ENCODE measurements around the gene PBRM1. TPM values are rescaled to one million over a fixed set of nuclear protein-coding genes. Genes with fewer than 3 reads are reported as not detected.

The PBRM1 gene
- total and polyA plus RNA-seq, 2 of the 13 experiments (the other 11 are each of a cell fraction or from before 2014, with no cell fraction given): 10.9 to 33.2 TPM

GRCh38 chr3:52685285-52685708, 416 bp downstream of the PBRM1 start (continued):
- TF ChIP-seq ZNF839 (CRISPR knock-in tag; IDR thresholded peaks at IDR 0.05; ENCODE audit: borderline replicate concordance): no peak
- TF ChIP-seq ZNF3 (CRISPR knock-in tag; IDR thresholded peaks at IDR 0.05): no peak
- TF ChIP-seq, protein P1, sequence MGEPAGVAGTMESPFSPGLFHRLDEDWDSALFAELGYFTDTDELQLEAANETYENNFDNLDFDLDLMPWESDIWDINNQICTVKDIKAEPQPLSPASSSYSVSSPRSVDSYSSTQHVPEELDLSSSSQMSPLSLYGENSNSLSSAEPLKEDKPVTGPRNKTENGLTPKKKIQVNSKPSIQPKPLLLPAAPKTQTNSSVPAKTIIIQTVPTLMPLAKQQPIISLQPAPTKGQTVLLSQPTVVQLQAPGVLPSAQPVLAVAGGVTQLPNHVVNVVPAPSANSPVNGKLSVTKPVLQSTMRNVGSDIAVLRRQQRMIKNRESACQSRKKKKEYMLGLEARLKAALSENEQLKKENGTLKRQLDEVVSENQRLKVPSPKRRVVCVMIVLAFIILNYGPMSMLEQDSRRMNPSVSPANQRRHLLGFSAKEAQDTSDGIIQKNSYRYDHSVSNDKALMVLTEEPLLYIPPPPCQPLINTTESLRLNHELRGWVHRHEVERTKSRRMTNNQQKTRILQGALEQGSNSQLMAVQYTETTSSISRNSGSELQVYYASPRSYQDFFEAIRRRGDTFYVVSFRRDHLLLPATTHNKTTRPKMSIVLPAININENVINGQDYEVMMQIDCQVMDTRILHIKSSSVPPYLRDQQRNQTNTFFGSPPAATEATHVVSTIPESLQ (CRISPR knock-in tag; conservative IDR thresholded peaks at IDR 0.05): no peak
- peak; percentile 47 for TF ChIP-seq ETV5 (CRISPR knock-in tag; IDR thresholded peaks at IDR 0.05; ENCODE audit: borderline replicate concordance)
- no peak for TF ChIP-seq ZXDC (CRISPR knock-in tag; IDR thresholded peaks at IDR 0.05)
- TF ChIP-seq, protein P2, sequence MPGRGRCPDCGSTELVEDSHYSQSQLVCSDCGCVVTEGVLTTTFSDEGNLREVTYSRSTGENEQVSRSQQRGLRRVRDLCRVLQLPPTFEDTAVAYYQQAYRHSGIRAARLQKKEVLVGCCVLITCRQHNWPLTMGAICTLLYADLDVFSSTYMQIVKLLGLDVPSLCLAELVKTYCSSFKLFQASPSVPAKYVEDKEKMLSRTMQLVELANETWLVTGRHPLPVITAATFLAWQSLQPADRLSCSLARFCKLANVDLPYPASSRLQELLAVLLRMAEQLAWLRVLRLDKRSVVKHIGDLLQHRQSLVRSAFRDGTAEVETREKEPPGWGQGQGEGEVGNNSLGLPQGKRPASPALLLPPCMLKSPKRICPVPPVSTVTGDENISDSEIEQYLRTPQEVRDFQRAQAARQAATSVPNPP (CRISPR knock-in tag; IDR thresholded peaks at IDR 0.05): 0 out of 2 replicates have a peak, but pooled peaks have one; percentile 2
- TF ChIP-seq, protein P3, sequence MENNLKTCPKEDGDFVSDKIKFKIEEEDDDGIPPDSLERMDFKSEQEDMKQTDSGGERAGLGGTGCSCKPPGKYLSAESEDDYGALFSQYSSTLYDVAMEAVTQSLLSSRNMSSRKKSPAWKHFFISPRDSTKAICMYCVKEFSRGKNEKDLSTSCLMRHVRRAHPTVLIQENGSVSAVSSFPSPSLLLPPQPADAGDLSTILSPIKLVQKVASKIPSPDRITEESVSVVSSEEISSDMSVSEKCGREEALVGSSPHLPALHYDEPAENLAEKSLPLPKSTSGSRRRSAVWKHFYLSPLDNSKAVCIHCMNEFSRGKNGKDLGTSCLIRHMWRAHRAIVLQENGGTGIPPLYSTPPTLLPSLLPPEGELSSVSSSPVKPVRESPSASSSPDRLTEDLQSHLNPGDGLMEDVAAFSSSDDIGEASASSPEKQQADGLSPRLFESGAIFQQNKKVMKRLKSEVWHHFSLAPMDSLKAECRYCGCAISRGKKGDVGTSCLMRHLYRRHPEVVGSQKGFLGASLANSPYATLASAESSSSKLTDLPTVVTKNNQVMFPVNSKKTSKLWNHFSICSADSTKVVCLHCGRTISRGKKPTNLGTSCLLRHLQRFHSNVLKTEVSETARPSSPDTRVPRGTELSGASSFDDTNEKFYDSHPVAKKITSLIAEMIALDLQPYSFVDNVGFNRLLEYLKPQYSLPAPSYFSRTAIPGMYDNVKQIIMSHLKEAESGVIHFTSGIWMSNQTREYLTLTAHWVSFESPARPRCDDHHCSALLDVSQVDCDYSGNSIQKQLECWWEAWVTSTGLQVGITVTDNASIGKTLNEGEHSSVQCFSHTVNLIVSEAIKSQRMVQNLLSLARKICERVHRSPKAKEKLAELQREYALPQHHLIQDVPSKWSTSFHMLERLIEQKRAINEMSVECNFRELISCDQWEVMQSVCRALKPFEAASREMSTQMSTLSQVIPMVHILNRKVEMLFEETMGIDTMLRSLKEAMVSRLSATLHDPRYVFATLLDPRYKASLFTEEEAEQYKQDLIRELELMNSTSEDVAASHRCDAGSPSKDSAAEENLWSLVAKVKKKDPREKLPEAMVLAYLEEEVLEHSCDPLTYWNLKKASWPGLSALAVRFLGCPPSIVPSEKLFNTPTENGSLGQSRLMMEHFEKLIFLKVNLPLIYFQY (CRISPR knock-in tag; IDR thresholded peaks at IDR 0.05; ENCODE audit: borderline replicate concordance): peak; percentile 66; the same call in 1 of the 2 replicates
- no peak for TF ChIP-seq SKI (IDR thresholded peaks at IDR 0.05; ENCODE audit: partially characterized antibody)
- TF ChIP-seq SIN3A (IDR thresholded peaks at IDR 0.05; ENCODE audit: borderline replicate concordance, low read depth, low read length): peak; percentile 74; the same call in 1 of the 2 replicates
- TF ChIP-seq CHCHD3 (CRISPR knock-in tag; IDR thresholded peaks at IDR 0.05): no peak
- TF ChIP-seq SP5 (CRISPR knock-in tag; IDR thresholded peaks at IDR 0.05; ENCODE audit: borderline replicate concordance, low read depth): peak; percentile 29; the same call in 1 of the 2 replicates
- TF ChIP-seq, protein P4, sequence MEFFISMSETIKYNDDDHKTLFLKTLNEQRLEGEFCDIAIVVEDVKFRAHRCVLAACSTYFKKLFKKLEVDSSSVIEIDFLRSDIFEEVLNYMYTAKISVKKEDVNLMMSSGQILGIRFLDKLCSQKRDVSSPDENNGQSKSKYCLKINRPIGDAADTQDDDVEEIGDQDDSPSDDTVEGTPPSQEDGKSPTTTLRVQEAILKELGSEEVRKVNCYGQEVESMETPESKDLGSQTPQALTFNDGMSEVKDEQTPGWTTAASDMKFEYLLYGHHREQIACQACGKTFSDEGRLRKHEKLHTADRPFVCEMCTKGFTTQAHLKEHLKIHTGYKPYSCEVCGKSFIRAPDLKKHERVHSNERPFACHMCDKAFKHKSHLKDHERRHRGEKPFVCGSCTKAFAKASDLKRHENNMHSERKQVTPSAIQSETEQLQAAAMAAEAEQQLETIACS (CRISPR knock-in tag; IDR thresholded peaks at IDR 0.05): no peak
- TF ChIP-seq FOXP4 (CRISPR knock-in tag; IDR thresholded peaks at IDR 0.05): no peak
- TF ChIP-seq PHF21A (CRISPR knock-in tag; IDR thresholded peaks at IDR 0.05): peak; percentile 59; the same call in 1 of the 2 replicates
